ENCODE data around the gene CHMP6.

The CHMP6 gene

GRCh38 chr17:81046132-81046769, 54.6 kb downstream of the CHMP6 start:
- TF ChIP-seq MAX (IDR thresholded peaks at IDR 0.05; ENCODE audit: low read depth, low read length) (no peak), MYC (IDR thresholded peaks at IDR 0.05; ENCODE audit: low read depth, low read length) (no peak), POLR2A (IDR thresholded peaks at IDR 0.05; ENCODE audit: extremely low read depth, insufficient read length) (no peak), CTCF (IDR thresholded peaks at IDR 0.05; ENCODE audit: low read depth, low read length) (no peak)
- no peak overlapping the region for H3K4me3 ChIP-seq (ENCODE audit: low read depth, low read length)
- DNase-seq (ENCODE audit: low read depth): no peak

- no peak overlapping the region for H3K4me3 ChIP-seq (ENCODE audit: low read depth, low read length)
- no peak for DNase-seq (ENCODE audit: low read depth)
- TF ChIP-seq POLR2A (IDR thresholded peaks at IDR 0.05; ENCODE audit: extremely low read depth, insufficient read length): no peak
Observed at GRCh38 chr17:81046770-81047359, 55.2 kb downstream of the CHMP6 start.

- TF ChIP-seq CTCF (IDR thresholded peaks at IDR 0.05; ENCODE audit: low read depth, low read length): no peak
- TF ChIP-seq POLR2A (IDR thresholded peaks at IDR 0.05; ENCODE audit: extremely low read depth, insufficient read length): no peak
- no peak for TF ChIP-seq MYC (IDR thresholded peaks at IDR 0.05; ENCODE audit: low read depth, low read length)
- TF ChIP-seq MAX (IDR thresholded peaks at IDR 0.05; ENCODE audit: low read depth, low read length): no peak
- no peak for DNase-seq (ENCODE audit: low read depth)
- H3K4me3 ChIP-seq (ENCODE audit: low read depth, low read length): no peak overlapping the region
Observed at GRCh38 chr17:81048827-81049371, 57.3 kb downstream of the CHMP6 start.

GRCh38 chr17:81049372-81049911, 57.8 kb downstream of the CHMP6 start:
- peak overlapping the region; percentile 21 for H3K4me3 ChIP-seq (ENCODE audit: low read depth, low read length)
- TF ChIP-seq MYC (IDR thresholded peaks at IDR 0.05; ENCODE audit: low read depth, low read length) (no peak), MAX (IDR thresholded peaks at IDR 0.05; ENCODE audit: low read depth, low read length) (no peak), CTCF (IDR thresholded peaks at IDR 0.05; ENCODE audit: low read depth, low read length) (no peak), POLR2A (IDR thresholded peaks at IDR 0.05; ENCODE audit: extremely low read depth, insufficient read length) (no peak)
- peak; percentile 80 for DNase-seq (ENCODE audit: low read depth)

Data from NB4 (cell line).